Measurements from ENCODE around the gene PLCXD3.
"Not testable (repeated sequence)": the region's sequence is repeated elsewhere in the genome, so short reads cannot be mapped to it uniquely, and the experiment has no call there.

Gene PLCXD3

DNA sequence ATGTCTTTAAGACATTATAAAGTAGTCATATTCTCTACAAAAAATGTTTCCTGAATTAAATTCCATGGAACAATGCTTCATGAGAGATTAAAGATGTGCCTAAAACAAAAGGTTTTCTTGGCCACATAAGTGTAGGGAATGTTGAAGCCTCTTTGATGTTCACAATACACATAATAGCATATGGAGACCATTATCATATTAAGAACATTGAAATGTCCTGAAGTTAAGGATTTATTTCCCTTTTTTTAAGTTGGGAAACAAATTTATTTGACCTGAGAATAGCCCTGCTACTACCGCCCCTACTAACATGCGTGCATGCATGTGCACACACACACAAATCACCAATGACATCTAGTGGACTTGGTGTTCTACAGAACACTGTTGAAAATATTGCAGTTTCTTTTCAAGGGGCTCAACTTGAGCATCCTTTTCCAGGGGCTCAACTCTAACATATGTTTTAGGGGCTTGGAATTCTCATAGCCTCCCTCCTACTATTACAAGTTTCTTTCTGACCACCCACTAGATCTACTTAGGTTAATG lies 172.2 kb downstream of the PLCXD3 start:
- no peak for DNase-seq

DNA sequence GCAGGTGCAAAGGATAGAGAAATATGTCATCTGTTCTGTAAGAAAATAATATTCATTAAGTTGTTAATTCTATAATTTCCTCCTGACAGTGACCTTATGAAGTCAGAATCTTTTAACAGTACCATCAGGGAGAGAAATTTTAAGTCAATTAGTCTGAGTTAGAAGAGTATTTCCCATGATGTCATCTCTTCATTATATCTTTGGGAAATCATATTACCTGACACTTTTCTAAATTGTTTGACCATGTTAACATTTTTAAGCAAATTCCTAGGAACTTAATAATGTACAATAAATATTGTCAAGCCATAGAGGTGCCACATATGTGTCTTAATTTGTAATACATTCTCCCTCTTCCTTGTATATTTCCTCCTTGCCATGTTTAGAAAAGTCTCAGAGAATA lies 172.7 kb downstream of the PLCXD3 start:
- DNase-seq: no peak

DNA sequence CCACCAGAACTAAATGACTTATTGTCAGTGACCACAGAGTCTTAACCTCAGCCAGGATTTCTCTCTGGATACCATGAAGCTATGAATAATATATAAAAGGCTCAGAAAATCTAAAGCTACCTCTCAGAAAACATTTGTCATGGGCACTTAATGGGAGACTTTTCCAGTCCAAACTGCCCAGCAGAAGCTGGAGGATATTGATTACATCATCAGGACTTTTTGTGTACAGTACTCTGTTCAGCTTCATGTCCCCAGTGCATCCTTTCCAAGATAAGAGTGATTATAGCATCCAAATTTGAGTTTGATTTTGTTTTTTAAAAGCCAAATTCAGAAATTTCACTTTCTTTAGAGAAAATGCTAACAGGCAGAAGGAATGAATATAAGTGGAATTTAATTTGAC lies 173.2 kb downstream of the PLCXD3 start:
- DNase-seq: no peak

DNA sequence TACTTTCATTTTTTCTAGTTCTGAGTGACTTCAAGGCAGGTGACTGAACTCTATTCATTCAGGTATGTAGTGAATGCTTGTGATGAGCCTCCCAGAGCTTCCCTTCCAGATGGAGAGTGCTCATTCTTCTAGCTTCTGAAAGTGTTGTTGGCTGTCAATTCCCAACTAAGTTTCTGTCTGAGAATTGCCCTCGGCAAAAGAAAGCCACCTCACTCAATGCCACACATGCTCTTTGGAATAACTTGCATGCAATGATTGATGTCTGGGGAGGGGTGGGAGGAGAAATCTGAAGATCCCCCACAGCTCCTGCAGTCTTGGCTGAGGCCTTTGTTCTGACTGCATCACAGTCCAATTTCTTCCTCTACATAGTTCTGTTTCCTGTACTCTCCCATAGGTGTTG lies 173.9 kb downstream of the PLCXD3 start:
- DNase-seq: no peak

DNA sequence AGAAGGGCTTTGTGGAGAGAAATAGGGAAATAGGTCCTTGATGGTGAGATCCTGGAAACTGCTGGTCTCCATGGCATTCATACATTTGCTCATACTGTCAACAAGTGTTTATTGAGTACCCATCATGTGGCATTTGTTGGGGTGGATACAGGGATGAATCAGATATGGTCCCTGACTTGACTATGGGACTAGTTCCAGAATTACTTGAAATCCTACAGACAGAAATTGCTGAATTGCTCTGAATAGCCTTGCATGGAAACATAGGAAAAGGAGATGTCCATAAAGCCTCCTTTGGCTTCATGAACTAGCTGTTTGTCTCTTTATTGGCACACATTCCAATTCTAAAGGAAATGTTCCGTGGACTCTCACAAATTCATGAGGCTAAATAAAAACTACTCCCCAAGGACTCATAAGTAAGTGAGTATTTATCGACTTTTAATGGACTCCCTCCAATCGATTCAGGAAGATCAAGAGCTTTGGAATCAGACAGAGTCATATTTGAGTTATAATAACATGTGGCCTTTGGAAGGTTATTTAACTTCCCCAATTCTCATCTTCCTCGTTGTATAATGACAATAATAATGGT lies 174.7 kb downstream of the PLCXD3 start:
- DNase-seq: no peak

DNA sequence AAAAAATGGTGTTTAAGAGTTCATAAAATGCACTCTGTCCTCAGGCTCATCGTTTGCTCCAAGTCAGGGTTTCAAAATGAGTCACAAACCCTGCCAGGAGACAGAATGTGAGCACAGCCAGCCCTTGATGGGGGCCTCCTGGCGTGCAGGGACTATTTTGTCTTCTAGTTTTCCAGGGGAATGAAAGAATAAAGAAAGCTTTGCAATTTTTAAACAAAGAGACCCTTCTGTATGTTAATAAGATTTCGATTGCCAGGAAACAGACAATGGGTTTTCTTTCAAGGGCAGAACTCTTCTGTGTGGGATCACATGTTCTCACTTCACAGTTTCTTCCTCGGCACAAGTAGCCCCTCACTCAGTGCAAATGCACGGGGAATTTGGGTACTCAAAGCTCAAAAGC lies 175.6 kb downstream of the PLCXD3 start:
- DNase-seq: no peak

DNA sequence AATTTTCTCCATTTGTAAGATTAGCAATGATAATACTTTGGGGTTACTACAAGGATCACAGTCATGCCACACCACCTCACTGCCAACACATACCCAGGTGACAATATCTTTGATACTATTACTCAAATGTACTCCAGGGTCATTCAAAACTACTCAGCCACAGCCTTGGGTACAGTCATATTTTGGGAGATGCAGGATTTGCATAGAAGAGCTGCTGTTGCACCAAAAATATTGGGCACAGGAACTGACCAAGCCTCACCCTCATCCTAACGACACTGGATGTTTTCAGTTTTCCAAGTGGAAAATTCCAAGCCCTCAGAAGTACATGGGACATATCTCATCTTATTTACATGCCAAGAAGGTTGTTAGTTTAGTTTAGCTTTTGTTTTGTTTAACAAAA lies 176.2 kb downstream of the PLCXD3 start:
- DNase-seq: no peak

DNA sequence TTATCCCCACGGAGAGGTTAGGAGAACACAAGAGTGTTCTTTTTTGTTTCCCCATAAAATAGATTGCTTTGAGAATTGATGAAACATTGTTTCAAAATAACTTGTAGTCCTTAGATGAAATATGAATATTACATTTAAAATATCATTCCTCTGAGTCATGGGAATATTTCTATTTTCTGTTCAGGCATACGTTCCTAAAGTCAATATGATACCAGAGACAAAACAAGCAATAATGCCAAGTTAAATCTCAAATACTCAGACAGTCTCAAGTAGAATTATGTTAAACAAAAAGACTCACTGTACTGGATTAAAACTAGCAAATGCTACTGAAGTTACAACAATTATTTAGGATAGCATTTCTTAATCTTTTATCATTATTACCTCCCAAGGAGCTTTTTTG lies 185.3 kb downstream of the PLCXD3 start:
- DNase-seq: no peak

DNA sequence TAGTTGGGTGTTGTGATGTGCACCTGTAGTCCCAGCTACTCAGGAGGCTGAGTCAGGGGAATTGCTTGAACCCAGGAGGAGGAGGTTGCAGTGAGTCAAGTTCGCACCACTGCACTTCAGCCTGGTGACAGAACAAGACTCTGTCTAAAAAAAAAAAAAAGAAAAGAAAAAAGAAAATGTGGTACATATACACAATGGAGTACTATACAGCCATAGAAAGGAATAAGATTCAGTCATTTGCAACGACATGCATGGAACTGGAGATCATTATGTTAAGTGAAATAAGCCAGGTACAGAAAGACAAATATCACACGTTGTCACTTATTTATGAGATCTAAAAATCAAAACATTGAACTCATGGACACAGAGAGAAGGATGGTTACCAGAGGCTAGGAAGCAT lies 187.6 kb downstream of the PLCXD3 start:
- DNase-seq: not testable (repeated sequence)

DNA sequence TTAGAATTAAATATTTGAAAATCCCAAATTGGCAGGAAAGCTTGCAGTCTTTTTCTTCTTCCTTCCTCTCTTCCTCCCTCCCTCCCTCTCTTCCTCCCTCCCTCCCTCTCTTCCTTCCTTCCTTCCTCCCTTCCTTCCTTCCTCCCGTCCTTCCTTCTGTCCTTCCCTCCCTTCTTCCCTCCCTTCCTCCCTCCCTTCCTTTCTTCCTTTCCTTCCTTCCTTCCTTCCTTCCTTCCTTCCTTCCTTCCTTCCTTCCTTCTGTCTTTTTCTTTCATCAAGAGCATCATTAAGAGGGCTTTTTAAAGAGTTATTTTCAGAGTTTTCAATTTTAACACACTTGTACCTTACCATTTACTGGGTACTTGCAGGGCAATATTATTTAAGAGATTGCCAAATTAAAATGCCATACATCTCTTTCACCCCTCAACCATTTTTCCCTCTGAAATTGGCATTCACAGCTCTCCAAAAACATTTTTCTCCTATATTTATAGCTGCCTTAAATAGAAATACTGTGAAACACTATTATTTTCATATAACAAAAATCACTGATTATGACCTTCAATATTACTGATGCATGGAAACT lies 197.8 kb downstream of the PLCXD3 start:
- no peak for DNase-seq

DNA sequence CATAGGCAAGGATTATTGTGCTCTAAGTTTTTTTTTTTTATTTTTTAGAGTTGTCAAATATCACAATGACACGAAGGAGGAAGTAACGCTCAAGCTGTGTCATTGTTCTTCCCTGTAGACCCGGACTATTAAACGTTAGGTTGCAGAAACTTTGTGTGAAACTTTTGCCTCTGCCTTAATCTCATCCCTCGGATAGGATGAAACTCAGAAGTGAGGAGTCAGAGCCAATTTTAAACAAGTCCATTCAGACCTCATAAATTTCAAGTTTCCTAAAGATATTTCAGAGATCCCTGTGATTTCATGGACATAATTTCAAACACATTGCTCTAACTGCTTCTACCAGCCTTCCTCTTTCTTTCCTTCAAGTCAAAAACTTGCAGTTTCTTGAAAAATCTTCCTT lies 198.3 kb downstream of the PLCXD3 start:
- no peak for DNase-seq

DNA sequence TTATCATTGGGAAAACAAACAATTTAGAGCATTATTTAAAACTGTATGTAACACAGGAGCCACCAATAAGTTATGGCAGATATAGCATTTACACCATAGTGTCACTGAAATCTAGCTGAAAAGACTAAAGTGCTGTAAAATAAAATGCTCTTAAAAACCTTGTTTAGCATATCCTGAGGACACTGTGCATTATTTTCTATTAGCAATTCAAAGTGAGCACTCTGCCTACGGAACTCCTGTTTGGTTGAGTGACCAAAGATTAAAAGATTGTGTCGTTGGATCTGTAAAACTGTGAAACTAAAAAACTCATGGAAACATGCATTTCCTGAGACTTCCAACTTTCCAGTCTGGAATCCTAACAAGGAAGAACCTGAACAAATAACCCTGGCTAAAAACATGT lies 201.1 kb downstream of the PLCXD3 start:
- no peak for DNase-seq

DNA sequence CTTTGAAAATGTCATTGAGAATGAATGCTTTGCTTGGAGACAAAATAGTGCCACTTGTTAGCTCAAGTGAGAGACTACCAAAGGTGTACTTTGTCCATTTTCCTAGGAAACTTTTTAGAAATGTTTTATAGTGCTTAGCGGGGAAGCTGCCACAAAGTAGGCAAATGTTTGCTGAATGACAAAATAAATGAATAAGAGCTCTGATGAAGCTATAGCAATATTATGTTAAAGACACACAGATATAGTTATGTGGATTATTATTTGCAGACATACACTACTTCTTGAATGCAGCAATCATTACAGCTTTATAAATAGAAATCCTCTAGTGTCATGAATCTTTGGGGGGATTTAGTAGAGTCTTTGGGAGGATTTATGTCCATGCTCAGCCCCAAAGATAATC lies 204.4 kb downstream of the PLCXD3 start:
- DNase-seq: no peak

DNA sequence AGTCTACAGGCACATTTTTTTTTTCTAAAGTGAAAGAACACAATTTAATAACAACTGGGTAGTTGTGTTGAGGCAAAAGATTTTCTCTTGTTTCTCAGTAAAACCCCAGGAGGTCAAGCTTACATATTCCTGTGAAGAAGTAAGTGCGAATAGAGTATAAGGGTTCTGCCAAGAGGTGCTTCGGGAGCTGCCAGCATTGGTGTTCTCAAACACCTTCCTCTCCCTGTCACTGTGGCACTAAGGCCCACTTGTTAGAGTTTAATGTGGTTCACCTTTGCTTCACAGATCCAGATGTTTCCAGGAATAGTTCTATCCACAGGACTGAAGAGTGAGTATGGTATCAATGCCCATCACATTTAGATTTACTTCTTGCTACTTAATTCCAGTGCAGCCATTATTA lies 205.3 kb downstream of the PLCXD3 start:
- no peak for DNase-seq

DNA sequence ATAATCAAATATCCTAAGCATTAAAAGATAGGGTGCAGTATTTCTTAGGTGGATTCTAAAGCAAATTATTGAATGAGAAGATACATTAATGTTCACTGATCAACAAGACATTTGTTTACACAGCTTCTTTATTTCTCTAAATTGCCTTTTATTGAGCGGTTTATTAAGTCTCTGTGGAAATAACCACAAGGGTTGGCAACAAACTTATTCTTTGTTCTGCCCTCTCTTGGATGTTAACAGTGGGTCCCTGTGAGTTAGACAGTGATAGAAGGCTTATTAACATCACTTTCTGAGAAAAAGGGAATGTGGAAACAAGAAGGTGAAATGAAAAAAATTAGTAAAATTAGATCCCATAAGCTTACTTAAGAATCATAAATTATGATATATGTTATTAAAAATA lies 214.3 kb downstream of the PLCXD3 start:
- no peak for DNase-seq

DNA sequence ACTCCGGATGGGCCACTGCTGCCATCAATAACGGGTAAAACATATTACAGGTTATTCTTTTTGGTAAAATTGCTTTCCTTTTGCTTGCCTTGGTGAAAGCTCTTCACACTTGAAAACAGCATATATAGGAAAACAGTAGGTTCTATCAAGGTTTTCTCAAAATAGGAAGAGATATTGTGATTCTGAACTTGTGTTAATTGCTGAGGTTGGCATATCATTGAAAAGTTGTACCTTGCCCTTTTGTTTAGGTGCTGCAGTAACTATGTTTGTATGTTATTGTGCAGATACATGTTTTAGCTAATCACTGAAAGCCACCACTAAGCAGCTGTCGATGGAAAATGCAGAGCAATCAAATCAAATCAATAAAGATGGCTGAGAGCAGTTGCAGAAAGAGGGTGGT lies 219.1 kb downstream of the PLCXD3 start:
- no peak for DNase-seq

DNA sequence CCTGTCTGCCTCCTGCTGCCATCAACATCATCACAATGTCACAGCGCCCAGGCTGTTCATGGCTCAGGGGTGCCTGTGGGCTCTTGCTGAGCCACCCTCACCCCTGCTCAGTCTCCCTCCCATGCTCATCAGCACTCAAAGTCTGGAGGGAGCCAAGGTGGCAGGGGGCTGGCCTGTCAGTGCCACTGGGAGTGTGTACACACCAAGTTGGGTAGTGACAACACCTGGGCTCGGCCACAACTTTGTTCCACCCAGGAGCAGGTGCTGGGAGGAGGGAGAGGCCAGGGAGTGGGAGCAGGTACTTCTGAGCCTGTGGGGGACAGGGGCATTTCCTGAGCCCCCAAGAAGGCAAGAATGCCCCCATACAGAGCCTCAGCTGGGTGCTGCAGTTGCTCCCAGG lies 219.6 kb downstream of the PLCXD3 start:
- no peak for DNase-seq

DNA sequence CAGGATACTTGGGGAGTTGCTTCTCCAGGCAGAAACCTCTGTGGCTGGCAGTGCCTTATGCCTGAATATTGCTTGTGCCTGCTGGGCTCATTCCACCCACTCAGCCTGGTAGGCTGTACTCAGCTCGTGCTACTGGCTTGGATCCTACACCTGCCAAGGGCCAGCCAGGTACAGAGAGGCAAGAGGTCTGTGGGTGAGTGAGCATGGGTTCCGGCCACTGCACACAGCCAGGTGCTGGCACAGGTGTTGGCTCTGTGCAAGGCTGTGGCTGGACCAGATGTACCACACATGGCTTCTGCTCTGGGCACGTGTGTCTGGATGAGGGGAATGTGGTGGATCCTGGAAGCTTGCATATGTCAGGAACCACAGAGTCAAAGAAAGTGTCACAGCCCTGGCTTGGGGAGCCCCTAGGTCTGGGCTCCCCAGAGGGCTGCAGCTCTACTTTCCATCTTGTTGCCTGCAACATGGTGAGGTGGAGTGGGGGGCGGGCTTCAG lies 220.4 kb downstream of the PLCXD3 start:
- DNase-seq: no peak

DNA sequence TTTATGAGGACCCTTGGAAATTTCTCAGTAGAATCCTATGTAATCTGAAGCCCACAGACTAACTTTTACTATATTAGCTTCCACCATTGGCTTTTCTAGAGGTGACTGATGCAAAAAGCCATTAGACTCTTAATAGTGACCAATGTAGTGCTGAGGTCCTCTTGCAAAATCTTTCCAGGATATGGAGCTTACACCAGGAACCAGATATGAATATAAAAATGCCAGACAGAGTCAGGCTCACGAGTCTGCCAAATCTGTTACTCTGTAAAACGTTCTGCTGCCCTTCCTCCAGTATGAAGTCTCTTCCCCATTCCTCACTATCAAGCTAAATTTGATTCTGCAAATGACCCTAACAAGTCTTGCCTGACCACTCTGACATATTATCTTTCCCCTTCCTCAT lies 223.7 kb downstream of the PLCXD3 start:
- DNase-seq: no peak

DNA sequence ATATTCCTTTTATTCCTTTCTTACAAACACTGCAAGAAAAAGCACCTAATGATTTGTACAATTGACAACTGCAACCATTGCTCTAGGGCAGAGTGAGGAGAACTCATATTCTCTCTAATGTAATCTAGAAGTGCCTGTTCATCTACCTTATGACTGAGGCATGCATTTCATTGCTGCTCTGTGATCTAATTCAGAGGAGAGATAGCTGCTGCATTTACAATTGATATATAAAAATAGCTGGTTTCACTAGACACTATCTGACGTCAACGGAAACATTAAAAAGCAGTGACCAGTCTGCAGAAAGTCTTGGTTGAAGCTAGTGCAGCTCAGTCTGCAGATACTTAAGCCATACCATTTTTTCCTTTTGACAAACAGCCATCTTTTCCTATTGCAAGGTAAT lies 224.2 kb downstream of the PLCXD3 start:
- no peak for DNase-seq

DNA sequence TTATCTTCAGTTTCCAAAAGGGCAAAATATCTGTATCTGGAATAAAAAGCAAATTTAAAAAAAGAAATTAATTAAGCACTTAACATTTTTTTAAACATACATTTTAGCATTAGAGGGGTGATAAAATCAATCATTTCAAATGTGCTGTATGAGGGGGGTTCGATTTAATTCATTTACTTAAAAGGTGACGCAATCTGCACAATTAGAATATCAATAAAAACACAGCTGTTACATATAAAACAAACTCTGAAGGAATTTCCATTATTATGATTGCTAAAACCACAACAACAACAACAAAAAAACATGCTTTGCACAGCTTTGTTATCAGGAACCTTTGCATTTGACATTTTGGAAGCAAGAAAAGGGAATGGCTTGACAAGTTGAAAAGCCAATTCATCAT lies 225.5 kb downstream of the PLCXD3 start:
- no peak for DNase-seq

DNA sequence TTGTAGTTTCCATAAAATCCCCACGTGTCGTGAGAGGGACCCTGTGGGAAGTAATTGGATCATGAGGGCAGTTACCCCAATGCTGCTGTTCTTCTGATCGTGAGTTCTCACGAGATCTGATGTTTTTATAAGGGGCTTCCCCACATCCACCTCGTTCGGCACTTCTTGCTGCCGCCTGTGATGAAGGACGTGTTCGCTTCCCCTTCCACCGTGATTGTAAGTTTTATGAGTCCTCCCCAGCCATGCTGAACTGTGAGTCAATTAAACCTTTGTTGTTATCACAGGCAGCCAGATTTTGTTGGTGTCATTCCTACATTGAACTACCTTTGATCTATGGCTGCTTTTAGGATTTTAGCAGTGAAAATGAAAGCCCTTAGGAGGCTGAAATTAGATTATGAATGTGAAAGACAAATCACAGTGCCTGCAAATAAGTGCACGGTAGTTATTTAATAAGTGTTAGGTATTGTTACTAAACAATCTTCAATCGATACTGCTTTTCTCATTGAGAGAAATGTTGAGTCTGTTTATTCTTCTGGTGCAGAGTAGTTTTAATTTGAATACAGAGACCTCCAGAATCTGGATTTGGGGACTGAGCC lies 229.1 kb downstream of the PLCXD3 start:
- no peak for DNase-seq

DNA sequence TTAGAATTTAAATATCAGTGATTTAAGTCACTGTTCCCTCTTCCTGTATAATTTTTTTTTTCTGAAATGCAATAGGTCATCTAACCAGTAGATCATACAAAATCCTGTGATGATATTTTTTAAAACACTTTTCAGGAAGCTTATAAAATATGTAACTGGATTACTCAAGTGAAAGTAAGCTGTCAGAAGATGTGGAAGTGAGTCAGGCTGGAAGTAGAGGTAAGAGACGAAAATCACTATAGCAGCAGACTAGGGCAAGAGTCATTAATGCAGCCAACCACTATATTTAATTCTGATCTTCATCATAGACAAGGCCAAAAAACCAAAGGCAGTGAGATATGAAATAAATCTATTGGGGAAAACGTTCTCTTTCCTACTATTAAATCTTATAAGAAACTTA lies 231.4 kb downstream of the PLCXD3 start:
- DNase-seq: no peak

DNA sequence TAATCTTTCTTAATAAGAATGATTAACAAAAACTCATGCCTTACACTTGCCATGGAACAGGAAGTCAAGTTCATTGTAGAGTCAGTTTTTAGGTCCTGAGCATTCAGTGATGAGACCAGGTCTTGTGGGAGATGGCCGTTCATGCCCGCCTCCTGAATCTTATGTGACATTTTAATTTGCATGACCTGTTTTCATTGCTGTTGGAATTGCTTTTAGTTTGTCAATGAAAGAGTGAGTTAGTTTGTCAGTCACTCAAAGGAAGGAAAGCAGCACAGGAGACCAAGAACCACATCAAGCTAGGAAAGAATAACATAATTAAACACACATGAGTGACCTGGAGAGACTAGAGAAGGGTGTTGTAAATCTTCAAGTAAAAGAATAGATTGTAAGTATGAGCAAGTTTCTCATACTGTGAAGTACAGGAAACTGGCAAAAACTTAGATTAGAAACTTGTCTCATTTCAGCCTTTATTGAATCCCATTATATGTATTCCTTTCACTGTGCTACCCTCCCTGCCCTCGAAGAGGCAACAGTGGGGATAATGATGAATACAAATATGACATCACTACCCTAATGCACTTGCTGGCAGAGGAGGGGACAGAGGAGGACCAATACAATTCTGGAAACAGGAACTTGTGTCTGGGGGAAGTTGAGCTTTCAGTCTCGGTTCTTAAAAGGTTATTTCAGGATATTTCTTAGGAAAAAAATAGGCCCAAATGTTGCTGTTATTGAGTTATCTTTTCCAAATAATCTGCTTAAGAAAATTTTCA lies 232.7 kb downstream of the PLCXD3 start:
- no peak for DNase-seq
